Measurements from ENCODE around the gene SOX18.

The SOX18 gene

DNA sequence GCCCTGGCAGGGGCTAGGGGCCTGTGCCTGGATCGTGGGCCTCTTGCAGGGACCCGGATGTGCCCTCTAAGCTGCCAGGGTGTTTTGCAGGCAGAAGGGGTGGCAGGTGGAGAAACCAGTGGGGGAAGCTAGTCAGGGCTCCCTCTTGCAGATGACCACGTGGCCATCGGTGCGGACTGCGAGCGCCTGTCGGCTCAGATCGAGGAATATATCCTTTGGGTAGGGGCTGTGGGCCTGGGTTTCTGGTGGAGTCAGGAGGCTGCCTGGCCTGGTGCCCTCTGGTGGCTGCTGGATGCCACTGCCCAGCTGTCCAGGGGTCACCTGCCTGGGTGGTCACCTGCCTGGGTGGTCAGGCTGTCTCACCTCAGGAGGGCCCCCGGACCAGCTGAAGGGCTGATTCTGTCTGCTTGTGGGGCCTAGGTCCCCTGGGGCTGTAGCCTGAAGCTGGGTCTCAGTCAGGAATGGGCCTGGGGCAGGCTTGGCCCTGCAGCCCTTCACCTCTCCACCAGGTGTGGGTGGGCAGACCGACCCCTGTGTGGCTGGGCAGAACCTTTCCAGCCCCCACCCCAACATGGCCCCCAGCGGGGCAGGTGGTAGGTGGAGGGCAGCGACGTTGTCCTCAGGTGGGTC lies 20.3 kb upstream of the SOX18 start:
- TF ChIP-seq FOXP2 (optimal IDR thresholded peaks at IDR 0.05; ENCODE audit: borderline replicate concordance, extremely low read depth, extremely low read length, insufficient read depth) (no peak), TAF1 (IDR thresholded peaks at IDR 0.05; ENCODE audit: borderline replicate concordance, insufficient read depth, low read length) (no peak), REST (IDR thresholded peaks at IDR 0.05; ENCODE audit: insufficient read depth in 1 of 2, low read depth in 2 of 2, low read length in 2 of 2) (no peak), SIN3A (IDR thresholded peaks at IDR 0.05; ENCODE audit: borderline replicate concordance, insufficient read depth, low read length) (no peak), POLR2AphosphoS5 (IDR thresholded peaks at IDR 0.05; ENCODE audit: low read depth, low read length) (no peak)

DNA sequence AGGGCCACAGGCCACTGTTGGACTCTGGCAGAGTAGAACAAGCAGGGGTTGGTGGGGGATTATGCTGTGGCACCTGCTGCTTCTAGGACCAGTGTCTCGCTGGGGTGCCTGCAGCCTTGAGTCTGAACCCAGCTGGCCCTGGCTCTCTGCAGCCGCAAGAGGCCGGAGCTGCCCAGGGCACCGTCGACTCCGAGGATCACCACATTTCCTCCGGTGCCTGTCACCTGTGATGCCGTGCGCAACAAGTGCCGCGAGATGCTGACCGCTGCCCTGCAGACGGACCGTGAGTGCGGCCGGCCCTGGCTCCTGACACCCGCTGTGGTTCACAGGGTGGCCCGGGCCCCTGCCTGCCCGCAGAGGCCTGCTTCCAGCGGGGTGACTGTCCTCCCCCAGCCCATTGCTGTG lies 19.8 kb upstream of the SOX18 start:
- no peak for TF ChIP-seq TAF1 (IDR thresholded peaks at IDR 0.05; ENCODE audit: borderline replicate concordance, insufficient read depth, low read length)

DNA sequence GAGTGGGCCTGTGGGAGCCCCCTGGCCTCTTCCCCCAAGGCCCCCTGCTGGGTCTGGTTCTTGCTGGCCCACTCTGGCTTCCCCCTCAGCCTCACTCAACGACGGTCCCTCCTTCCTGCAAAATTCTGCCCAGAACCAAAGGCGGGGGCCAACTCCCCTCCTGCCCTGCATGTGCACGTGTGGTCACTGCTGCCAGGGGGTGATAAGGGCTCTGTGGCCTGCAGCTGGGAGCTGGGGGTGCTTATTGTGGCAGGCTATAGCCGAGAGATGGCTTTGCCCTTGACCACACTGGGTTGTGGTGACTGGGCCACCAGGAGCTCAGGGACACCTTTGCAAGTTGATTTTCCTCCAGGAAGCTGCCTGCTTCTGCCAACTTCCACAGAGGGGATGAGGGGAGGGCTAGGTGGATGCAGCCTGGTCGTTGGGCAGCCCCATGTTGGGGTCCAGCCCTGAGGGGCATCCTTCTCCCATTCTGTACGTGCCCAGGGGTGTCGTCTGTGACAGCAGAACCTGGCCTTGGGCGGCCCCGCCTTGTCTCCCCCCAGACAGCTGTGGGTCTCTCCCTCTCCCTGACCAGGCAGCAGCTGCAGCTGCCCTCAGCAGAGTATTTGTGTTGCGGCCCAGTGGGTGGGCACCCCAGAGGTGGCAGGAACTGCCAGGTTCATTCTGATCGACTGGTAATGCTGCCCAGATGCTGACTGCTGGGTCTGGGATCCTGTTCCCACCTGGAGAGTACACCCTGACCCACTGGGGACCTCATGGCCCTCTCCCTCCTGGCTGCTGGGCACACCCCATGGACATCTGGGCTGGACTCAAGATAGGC lies 19.2 kb upstream of the SOX18 start:
- TF ChIP-seq FOXP2 (optimal IDR thresholded peaks at IDR 0.05; ENCODE audit: borderline replicate concordance, extremely low read depth, extremely low read length, insufficient read depth) = no peak
- no peak for TF ChIP-seq SIN3A (IDR thresholded peaks at IDR 0.05; ENCODE audit: borderline replicate concordance, insufficient read depth, low read length)

DNA sequence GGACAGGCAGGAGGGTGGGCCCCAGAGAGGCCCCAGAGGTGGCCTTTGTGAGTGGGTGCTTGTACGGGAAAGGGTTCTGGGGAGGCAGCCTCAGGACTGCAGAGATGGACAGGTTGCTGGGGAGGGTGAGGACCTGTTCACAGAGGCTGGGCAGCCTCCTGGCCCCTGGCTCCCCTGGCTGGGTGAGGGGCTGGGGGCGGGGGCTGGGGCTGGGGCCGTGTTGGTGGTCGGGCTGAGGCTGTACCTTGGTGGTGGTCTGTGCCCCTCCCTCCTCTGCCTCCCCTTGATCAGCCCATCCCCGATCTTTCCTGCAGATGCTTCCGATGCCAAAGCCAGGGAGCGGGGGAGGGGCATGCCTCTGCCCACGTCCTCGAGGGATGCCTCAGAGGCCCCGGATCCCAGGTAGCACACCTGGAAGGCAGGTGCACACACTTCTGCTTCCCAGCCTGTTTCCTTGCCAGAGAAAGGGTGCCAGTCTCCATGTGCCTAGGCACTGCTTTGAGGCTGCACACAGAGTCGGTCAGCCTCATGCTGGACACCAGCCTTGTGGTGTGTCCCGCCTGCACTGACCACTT lies 18.4 kb upstream of the SOX18 start:
- TF ChIP-seq SIN3A (IDR thresholded peaks at IDR 0.05; ENCODE audit: borderline replicate concordance, insufficient read depth, low read length) (no peak), TAF1 (IDR thresholded peaks at IDR 0.05; ENCODE audit: borderline replicate concordance, insufficient read depth, low read length) (no peak), REST (IDR thresholded peaks at IDR 0.05; ENCODE audit: insufficient read depth in 1 of 2, low read depth in 2 of 2, low read length in 2 of 2) (no peak), FOXP2 (optimal IDR thresholded peaks at IDR 0.05; ENCODE audit: borderline replicate concordance, extremely low read depth, extremely low read length, insufficient read depth) (no peak), POLR2AphosphoS5 (IDR thresholded peaks at IDR 0.05; ENCODE audit: low read depth, low read length) (no peak)

DNA sequence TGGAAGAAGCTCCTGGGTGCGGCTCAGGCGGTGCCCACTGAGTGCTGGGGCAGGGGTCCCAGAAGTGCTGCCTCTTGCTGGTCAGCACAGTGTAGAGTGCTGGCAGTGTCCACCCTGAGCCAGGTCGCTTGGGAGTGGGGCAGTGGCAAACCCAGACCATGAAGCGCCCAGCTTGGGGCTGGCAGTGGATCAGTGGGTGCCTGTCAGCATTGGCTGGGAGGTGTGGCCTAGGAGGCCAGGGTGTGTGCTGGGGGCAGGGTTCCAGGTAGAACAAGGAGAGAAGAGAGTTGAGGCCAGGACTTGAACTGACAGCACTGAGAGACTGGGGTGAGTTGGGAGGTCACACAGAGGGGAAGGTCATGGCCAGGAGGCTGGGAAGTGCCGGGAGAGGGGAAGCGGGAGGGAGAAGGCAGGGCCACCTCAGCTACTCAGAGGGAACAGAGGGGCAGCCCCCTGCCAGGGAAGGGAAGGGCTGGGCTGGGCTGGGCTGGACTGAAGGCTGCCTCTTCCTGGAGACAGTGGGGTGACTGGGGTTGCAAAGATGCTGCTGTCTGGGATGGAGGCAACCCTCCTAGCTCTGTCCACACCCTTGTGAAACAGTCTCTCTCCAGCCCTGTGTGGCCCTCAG lies 17.7 kb upstream of the SOX18 start:
- TF ChIP-seq REST (IDR thresholded peaks at IDR 0.05; ENCODE audit: insufficient read depth in 1 of 2, low read depth in 2 of 2, low read length in 2 of 2) = no peak
- TF ChIP-seq FOXP2 (optimal IDR thresholded peaks at IDR 0.05; ENCODE audit: borderline replicate concordance, extremely low read depth, extremely low read length, insufficient read depth) = no peak
- no peak for TF ChIP-seq TAF1 (IDR thresholded peaks at IDR 0.05; ENCODE audit: borderline replicate concordance, insufficient read depth, low read length)
- TF ChIP-seq SIN3A (IDR thresholded peaks at IDR 0.05; ENCODE audit: borderline replicate concordance, insufficient read depth, low read length) = no peak
- no peak for TF ChIP-seq POLR2AphosphoS5 (IDR thresholded peaks at IDR 0.05; ENCODE audit: low read depth, low read length)
